Glutamatergic neuron (in vitro differentiated cells): ENCODE data around the gene TIMM29. TPM values are rescaled to one million over a fixed set of nuclear protein-coding genes. Genes with fewer than 3 reads are reported as not detected.
A peak's percentile ranks its signal among the peaks of the same experiment; 100 is the strongest.
"Not testable (repeated sequence)": the region's sequence is repeated elsewhere in the genome, so short reads cannot be mapped to it uniquely, and the experiment has no call there.

Experiments used
- DNase-seq: peaks from one replicate; pipeline ENCODE4 v3.0.0; 2022
- H3K27ac Mint-ChIP-seq: one replicate; pipeline ENCODE4 v1.8.0; 2020; ENCODE audit warnings: mild to moderate bottlenecking, mixed read lengths, inconsistent platforms; ENCODE audit not compliant: unreplicated experiment
- H3K27me3 Mint-ChIP-seq: one replicate; pipeline ENCODE4 v1.8.0; 2020; ENCODE audit warnings: mild to moderate bottlenecking, moderate library complexity, mixed read lengths, inconsistent platforms; ENCODE audit not compliant: unreplicated experiment
- H3K36me3 Mint-ChIP-seq: one replicate; pipeline ENCODE4 v1.8.0; 2020; ENCODE audit warnings: mild to moderate bottlenecking, mixed read lengths, inconsistent platforms; ENCODE audit not compliant: unreplicated experiment
- H3K4me1 Mint-ChIP-seq: one replicate; pipeline ENCODE4 v1.8.0; 2020; ENCODE audit warnings: mild to moderate bottlenecking, low read depth, mixed read lengths, inconsistent platforms; ENCODE audit not compliant: unreplicated experiment
- H3K4me3 Mint-ChIP-seq: one replicate; pipeline ENCODE4 v1.8.0; 2020; ENCODE audit warnings: mild to moderate bottlenecking, mixed read lengths, inconsistent platforms; ENCODE audit not compliant: unreplicated experiment
- H3K9me3 Mint-ChIP-seq: one replicate; pipeline ENCODE4 v1.8.0; 2020; ENCODE audit warnings: mild to moderate bottlenecking, moderate library complexity, mixed read lengths, inconsistent platforms; ENCODE audit not compliant: unreplicated experiment
- CTCF ChIP-seq: fragments of 200-600 bp; sonication (generic); IDR thresholded peaks from one replicate; pipeline ENCODE4 v1.5.0; 2021; ENCODE audit not compliant: partially characterized antibody, unreplicated experiment
- total RNA-seq: library from RNA; stranded (reverse); fragmentation: NEBNext Ultra II Directional; extraction: Animal tissue kit (Norgen Biotek cat#: 25700); gene quantifications from one replicate; pipeline ENCODE4 v1.2.1, GENCODE V29; 2021; ENCODE audit not compliant: unreplicated experiment

The TIMM29 gene
- total RNA-seq, 1 donor from 2014 or later = 31.8 TPM

GRCh38 chr19:10935371-10936059, 6.9 kb downstream of the TIMM29 start:
- Mint-ChIP-seq H3K27ac (no peak overlapping the region), H3K4me1 (no peaks in the 10 kb centered on the region), H3K36me3 (no peaks in the 10 kb centered on the region), H3K4me3 (no peak overlapping the region), H3K9me3 (no peaks in the 10 kb centered on the region), H3K27me3 (peaks cover 4% of the 10 kb centered on the region)
- no peak for DNase-seq
- no peak for TF ChIP-seq CTCF

GRCh38 chr19:10936661-10937084, 8.1 kb downstream of the TIMM29 start:
- TF ChIP-seq CTCF = peak; percentile 65
- Mint-ChIP-seq H3K27me3 (peaks cover 4% of the 10 kb centered on the region), H3K27ac (peak overlapping the region; percentile 73), H3K9me3 (no peaks in the 10 kb centered on the region), H3K4me3 (no peak overlapping the region), H3K4me1 (no peaks in the 10 kb centered on the region), H3K36me3 (no peaks in the 10 kb centered on the region)
- DNase-seq = peak; percentile 63

- not testable (repeated sequence) for H3K36me3 Mint-ChIP-seq, H3K4me1 Mint-ChIP-seq, H3K4me3 Mint-ChIP-seq, H3K27me3 Mint-ChIP-seq, DNase-seq, H3K9me3 Mint-ChIP-seq
- H3K27ac Mint-ChIP-seq = peak overlapping the region; percentile 73
These were observed 13.0 kb downstream of the TIMM29 start for GRCh38 chr19:10941649-10942048.

- DNase-seq, H3K9me3 Mint-ChIP-seq, H3K4me3 Mint-ChIP-seq, H3K4me1 Mint-ChIP-seq, H3K27ac Mint-ChIP-seq, H3K36me3 Mint-ChIP-seq, H3K27me3 Mint-ChIP-seq: not testable (repeated sequence)
These were observed 14.8 kb downstream of the TIMM29 start for GRCh38 chr19:10943412-10943811.

- no peaks in the 10 kb centered on the region for H3K27me3 Mint-ChIP-seq
- H3K27ac Mint-ChIP-seq = no peak overlapping the region
- no peaks in the 10 kb centered on the region for H3K9me3 Mint-ChIP-seq
- H3K4me3 Mint-ChIP-seq = no peak overlapping the region
- peaks cover 4% of the 10 kb centered on the region for H3K4me1 Mint-ChIP-seq
- H3K36me3 Mint-ChIP-seq = no peaks in the 10 kb centered on the region
- TF ChIP-seq CTCF = no peak
- DNase-seq = no peak
These were observed 16.7 kb downstream of the TIMM29 start for GRCh38 chr19:10945264-10945663.

- no peak overlapping the region for H3K27ac Mint-ChIP-seq
- peak overlapping the region; percentile 15 for H3K4me3 Mint-ChIP-seq
- H3K9me3 Mint-ChIP-seq = no peaks in the 10 kb centered on the region
- no peak for TF ChIP-seq CTCF
- H3K4me1 Mint-ChIP-seq = peaks cover 4% of the 10 kb centered on the region
- no peak for DNase-seq
- no peaks in the 10 kb centered on the region for H3K36me3 Mint-ChIP-seq
- H3K27me3 Mint-ChIP-seq = no peaks in the 10 kb centered on the region
These were observed 18.5 kb downstream of the TIMM29 start for GRCh38 chr19:10946958-10947657.
